ENCODE results near the gene SS18L1. TPM values are rescaled to one million over a fixed set of nuclear protein-coding genes. Genes with fewer than 3 reads are reported as not detected.

SS18L1 gene
- total RNA-seq, 4 donors from 2014 or later: 6.8 to 12.3 (median 11.1) TPM

- no peak overlapping the region for H3K27ac ChIP-seq
- TF ChIP-seq, protein P1, sequence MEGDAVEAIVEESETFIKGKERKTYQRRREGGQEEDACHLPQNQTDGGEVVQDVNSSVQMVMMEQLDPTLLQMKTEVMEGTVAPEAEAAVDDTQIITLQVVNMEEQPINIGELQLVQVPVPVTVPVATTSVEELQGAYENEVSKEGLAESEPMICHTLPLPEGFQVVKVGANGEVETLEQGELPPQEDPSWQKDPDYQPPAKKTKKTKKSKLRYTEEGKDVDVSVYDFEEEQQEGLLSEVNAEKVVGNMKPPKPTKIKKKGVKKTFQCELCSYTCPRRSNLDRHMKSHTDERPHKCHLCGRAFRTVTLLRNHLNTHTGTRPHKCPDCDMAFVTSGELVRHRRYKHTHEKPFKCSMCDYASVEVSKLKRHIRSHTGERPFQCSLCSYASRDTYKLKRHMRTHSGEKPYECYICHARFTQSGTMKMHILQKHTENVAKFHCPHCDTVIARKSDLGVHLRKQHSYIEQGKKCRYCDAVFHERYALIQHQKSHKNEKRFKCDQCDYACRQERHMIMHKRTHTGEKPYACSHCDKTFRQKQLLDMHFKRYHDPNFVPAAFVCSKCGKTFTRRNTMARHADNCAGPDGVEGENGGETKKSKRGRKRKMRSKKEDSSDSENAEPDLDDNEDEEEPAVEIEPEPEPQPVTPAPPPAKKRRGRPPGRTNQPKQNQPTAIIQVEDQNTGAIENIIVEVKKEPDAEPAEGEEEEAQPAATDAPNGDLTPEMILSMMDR (IDR thresholded peaks at IDR 0.05): no peak
- TF ChIP-seq POLR2A (IDR thresholded peaks at IDR 0.05) (no peak), POLR2AphosphoS5 (IDR thresholded peaks at IDR 0.05) (no peak), EP300 (IDR thresholded peaks at IDR 0.05) (no peak)
- no peaks in the 10 kb centered on the region for H3K27me3 ChIP-seq
- WGBS, 2 donors (ENCODE audit: low coverage in 1 of 2): no CpG with 5 or more reads among the region's 25 CpGs
- no peaks in the 10 kb centered on the region for H3K4me1 ChIP-seq
- no peaks in the 10 kb centered on the region for H3K9me3 ChIP-seq
- ATAC-seq: no peak
- no peak overlapping the region for H3K4me3 ChIP-seq
- peaks cover 0 to 98% of the 10 kb centered on the region in 2 donors for H3K36me3 ChIP-seq
Measured at GRCh38 chr20:62165762-62166399, 22.3 kb downstream of the SS18L1 start.

DNA sequence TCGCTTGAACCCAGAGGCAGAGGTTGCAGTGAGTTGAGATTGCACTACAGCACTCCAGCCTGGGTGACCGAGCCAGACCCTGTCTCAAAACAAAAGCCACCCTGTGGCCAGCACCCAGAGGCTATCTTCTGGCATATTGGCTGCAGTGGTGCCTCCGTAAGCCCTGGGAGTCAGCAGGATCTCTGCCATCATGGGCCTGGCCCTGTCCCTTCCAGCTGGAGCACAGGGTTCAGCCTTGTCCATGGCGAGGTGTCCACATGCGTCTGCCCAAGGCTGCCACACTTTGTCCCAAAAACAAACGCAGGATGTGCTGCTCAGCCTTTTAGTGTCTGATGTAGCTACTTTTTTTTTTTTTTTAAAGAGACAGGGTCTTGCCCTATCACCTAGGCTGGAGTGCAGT is 23.9 kb downstream of the SS18L1 start:
- Histone ChIP-seq H3K4me3 (no peak overlapping the region), H3K27me3 (no peaks in the 10 kb centered on the region), H3K27ac (no peak overlapping the region), H3K36me3 (peaks cover 0 to 86% of the 10 kb centered on the region in 2 donors), H3K4me1 (no peaks in the 10 kb centered on the region), H3K9me3 (no peaks in the 10 kb centered on the region)
- WGBS, 2 donors (ENCODE audit: low coverage in 1 of 2): 92 to 100% methylated on average over 1 to 2 of the region's 6 CpGs
- ATAC-seq: no peak
- TF ChIP-seq, protein P1 (IDR thresholded peaks at IDR 0.05): no peak
- TF ChIP-seq POLR2A (IDR thresholded peaks at IDR 0.05) (no peak), EP300 (IDR thresholded peaks at IDR 0.05) (no peak), POLR2AphosphoS5 (IDR thresholded peaks at IDR 0.05) (no peak)

DNA sequence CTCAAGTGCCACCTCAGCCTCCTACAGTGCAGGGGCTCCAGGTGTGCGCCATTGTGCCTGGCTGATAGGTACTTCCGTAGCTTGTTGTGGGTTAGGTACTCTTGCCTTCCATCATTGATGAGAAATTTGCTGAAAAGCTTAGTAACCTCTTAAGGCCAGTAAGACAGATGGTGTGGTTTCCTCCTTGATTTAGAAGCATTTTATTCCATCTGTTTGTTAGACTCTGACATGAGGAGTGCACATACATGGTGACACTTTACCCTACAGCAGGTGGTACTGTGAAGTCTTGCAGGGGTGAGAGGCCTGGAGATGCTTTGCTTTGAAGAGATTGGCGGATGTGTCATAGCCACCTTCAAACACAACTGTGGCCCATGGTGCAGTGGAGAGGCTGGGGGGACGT is 24.5 kb downstream of the SS18L1 start:
- Histone ChIP-seq H3K4me3 (no peak overlapping the region), H3K9me3 (no peaks in the 10 kb centered on the region), H3K27me3 (no peaks in the 10 kb centered on the region), H3K36me3 (peaks cover 0 to 86% of the 10 kb centered on the region in 2 donors), H3K4me1 (no peaks in the 10 kb centered on the region), H3K27ac (no peak overlapping the region)
- 75 to 86% methylated on average over 1 to 2 of the region's 4 CpGs for WGBS, 2 donors (ENCODE audit: low coverage in 1 of 2)
- TF ChIP-seq, protein P1 (IDR thresholded peaks at IDR 0.05): no peak
- TF ChIP-seq POLR2AphosphoS5 (IDR thresholded peaks at IDR 0.05) (no peak), POLR2A (IDR thresholded peaks at IDR 0.05) (no peak), EP300 (IDR thresholded peaks at IDR 0.05) (no peak)
- ATAC-seq: no peak

DNA sequence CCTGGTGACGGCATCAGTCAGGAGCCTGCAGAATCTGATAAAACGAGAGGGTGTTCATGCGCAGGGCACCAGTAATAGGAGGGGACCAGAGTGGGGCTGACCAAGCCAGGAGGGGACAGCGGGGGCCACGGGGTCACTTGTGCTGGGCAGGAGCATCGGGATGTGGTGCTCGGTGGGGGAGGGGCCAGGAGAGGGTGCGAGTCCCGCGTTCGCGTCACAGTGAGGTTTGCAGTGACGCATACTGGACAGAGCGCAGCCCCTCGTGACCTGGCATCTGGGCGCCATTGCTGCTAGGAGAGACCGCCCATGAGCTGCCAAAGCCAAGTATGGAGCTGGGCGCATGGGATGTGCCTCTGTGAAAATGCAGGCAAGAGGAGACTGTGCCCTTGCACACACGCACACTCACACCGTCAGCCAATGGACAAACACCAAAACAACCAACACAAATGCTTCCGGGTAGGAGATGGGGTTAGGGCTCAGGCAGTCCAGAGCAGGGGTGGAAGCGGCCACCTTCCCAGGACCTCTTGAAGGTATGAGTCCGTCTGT is 25.4 kb downstream of the SS18L1 start:
- WGBS, 2 donors (ENCODE audit: low coverage in 1 of 2): 82 to 97% methylated on average over 5 to 8 of the region's 23 CpGs
- TF ChIP-seq, protein P1 (IDR thresholded peaks at IDR 0.05): no peak
- TF ChIP-seq POLR2AphosphoS5 (IDR thresholded peaks at IDR 0.05) (no peak), EP300 (IDR thresholded peaks at IDR 0.05) (no peak), POLR2A (IDR thresholded peaks at IDR 0.05) (no peak)
- Histone ChIP-seq H3K4me3 (no peak overlapping the region), H3K36me3 (peaks cover 0 to 86% of the 10 kb centered on the region in 2 donors), H3K27ac (no peak overlapping the region), H3K9me3 (no peaks in the 10 kb centered on the region), H3K27me3 (no peaks in the 10 kb centered on the region), H3K4me1 (no peaks in the 10 kb centered on the region)
- ATAC-seq: no peak

DNA sequence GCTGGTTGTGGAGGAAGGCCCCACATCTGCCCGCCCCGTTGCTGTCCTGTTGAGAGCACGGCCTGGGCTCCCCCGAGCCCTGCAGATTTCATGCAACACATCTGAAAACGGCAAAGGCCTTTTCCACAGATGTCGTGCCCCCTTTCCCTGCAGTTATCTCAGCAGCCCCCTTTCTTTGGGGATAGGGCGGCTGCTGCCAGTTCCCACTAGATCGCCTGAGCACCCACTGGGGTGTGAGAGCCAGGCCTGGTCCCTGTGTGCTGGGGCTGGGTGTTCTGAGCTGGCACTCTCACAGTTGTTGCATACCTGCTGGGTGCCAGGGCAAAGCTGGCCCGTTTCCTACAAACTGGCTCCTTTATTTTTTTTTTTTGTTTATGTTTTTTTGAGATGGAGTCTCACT is 27.0 kb downstream of the SS18L1 start:
- ATAC-seq: no peak
- H3K9me3 ChIP-seq: no peaks in the 10 kb centered on the region
- no peak overlapping the region for H3K27ac ChIP-seq
- TF ChIP-seq, protein P1 (IDR thresholded peaks at IDR 0.05): no peak
- TF ChIP-seq POLR2AphosphoS5 (IDR thresholded peaks at IDR 0.05): no peak
- no peak for TF ChIP-seq POLR2A (IDR thresholded peaks at IDR 0.05)
- no peak for TF ChIP-seq EP300 (IDR thresholded peaks at IDR 0.05)
- WGBS, 2 donors (ENCODE audit: low coverage in 1 of 2): 77 to 89% methylated on average over 3 to 8 of the region's 9 CpGs
- H3K36me3 ChIP-seq: peaks cover 0 to 86% of the 10 kb centered on the region in 2 donors
- H3K4me3 ChIP-seq: no peak overlapping the region
- no peaks in the 10 kb centered on the region for H3K4me1 ChIP-seq
- H3K27me3 ChIP-seq: no peaks in the 10 kb centered on the region
